Measurements from ENCODE around the gene RTL10.

RTL10 gene

DNA sequence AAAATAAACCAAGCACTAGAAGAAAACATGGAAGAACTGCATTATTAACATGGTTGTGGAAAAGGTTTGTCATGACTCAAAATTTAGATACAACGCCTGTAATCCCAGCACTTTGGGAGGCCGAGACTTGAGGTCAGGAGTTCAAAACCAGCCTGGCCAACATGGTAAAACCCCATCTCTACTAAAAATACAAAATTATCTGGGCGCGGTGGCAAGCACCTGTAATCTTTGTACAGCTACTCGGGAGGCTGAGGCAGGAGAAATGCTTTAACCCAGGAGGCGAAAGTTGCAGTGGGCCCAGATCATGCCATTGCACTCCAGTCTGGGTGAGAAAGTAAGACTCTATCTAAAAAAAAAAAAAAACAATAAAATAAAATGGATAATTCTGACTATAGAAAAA, 23.7 kb downstream of the RTL10 start:
- peaks cover 3% of the 10 kb centered on the region; the same call in 1 of the 2 replicates for H3K4me1 ChIP-seq (ENCODE audit: low read length)
- H4K20me1 ChIP-seq (ENCODE audit: insufficient read depth, low read length): no peaks in the 10 kb centered on the region
- H3K36me3 ChIP-seq (replicated peaks; ENCODE audit: insufficient read depth, low read length): no peaks in the 10 kb centered on the region
- H3K9ac ChIP-seq (ENCODE audit: low read length): no peak overlapping the region
- TF ChIP-seq EZH2phosphoT487 (IDR thresholded peaks at IDR 0.05; ENCODE audit: low read length): no peak
- no peak for TF ChIP-seq EZH2 (optimal IDR thresholded peaks at IDR 0.05; ENCODE audit: low read depth, low read length)
- TF ChIP-seq, protein P1, sequence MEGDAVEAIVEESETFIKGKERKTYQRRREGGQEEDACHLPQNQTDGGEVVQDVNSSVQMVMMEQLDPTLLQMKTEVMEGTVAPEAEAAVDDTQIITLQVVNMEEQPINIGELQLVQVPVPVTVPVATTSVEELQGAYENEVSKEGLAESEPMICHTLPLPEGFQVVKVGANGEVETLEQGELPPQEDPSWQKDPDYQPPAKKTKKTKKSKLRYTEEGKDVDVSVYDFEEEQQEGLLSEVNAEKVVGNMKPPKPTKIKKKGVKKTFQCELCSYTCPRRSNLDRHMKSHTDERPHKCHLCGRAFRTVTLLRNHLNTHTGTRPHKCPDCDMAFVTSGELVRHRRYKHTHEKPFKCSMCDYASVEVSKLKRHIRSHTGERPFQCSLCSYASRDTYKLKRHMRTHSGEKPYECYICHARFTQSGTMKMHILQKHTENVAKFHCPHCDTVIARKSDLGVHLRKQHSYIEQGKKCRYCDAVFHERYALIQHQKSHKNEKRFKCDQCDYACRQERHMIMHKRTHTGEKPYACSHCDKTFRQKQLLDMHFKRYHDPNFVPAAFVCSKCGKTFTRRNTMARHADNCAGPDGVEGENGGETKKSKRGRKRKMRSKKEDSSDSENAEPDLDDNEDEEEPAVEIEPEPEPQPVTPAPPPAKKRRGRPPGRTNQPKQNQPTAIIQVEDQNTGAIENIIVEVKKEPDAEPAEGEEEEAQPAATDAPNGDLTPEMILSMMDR (IDR thresholded peaks at IDR 0.05; ENCODE audit: low read length): no peak
- H3K9me3 ChIP-seq (replicated peaks; ENCODE audit: insufficient read depth, low read length): no peaks in the 10 kb centered on the region
- H3K27me3 ChIP-seq (replicated peaks; ENCODE audit: insufficient read depth, low read length): no peaks in the 10 kb centered on the region
- no peak overlapping the region for H3K4me2 ChIP-seq (ENCODE audit: low read depth, low read length)
- no peak overlapping the region for H3K27ac ChIP-seq (ENCODE audit: low read length)
- H3K9me2 ChIP-seq (replicated peaks; ENCODE audit: insufficient read depth, low read length): no peaks in the 10 kb centered on the region
- DNase-seq: no peak
- no peaks in the 10 kb centered on the region for H3F3A ChIP-seq (ENCODE audit: insufficient read depth, low read length)
- no peak overlapping the region for H3K4me3 ChIP-seq (ENCODE audit: low read length)
- no peak overlapping the region for H2AFZ ChIP-seq (ENCODE audit: low read length)
- peaks cover 5% of the 10 kb centered on the region; the same call in 1 of the 2 replicates for H3K79me2 ChIP-seq (ENCODE audit: low read length)

DNA sequence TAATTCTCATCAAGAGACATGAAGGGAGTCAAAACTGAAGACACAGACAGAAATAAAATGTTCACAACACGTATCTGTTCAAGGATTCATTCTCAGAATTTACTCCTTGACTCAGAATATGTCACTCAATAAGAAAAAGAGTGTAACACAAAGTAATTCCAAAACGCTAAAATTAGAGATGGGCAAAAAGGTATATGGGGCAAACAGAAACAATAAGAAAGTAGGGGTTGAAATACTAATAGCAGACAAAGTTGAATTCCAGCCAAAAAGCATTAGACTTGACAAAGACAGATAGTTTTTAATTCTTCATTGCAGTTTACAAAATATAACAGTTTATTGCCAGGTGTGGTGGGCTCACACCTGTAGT, 26.7 kb downstream of the RTL10 start:
- Histone ChIP-seq H3K9me3 (replicated peaks; ENCODE audit: insufficient read depth, low read length) (no peaks in the 10 kb centered on the region), H3K27ac (ENCODE audit: low read length) (no peak overlapping the region), H3K79me2 (ENCODE audit: low read length) (peaks cover 11% of the 10 kb centered on the region; the same call in 1 of the 2 replicates), H3K9me2 (replicated peaks; ENCODE audit: insufficient read depth, low read length) (no peaks in the 10 kb centered on the region), H3K4me1 (ENCODE audit: low read length) (no peaks in the 10 kb centered on the region), H3K4me3 (ENCODE audit: low read length) (no peak overlapping the region), H3K9ac (ENCODE audit: low read length) (no peak overlapping the region), H3F3A (ENCODE audit: insufficient read depth, low read length) (no peaks in the 10 kb centered on the region), H2AFZ (ENCODE audit: low read length) (no peak overlapping the region), H3K36me3 (replicated peaks; ENCODE audit: insufficient read depth, low read length) (no peaks in the 10 kb centered on the region), H4K20me1 (ENCODE audit: insufficient read depth, low read length) (no peaks in the 10 kb centered on the region), H3K27me3 (replicated peaks; ENCODE audit: insufficient read depth, low read length) (no peaks in the 10 kb centered on the region), H3K4me2 (ENCODE audit: low read depth, low read length) (no peak overlapping the region)
- TF ChIP-seq EZH2phosphoT487 (IDR thresholded peaks at IDR 0.05; ENCODE audit: low read length) (no peak), EZH2 (optimal IDR thresholded peaks at IDR 0.05; ENCODE audit: low read depth, low read length) (no peak)
- TF ChIP-seq, protein P1 (IDR thresholded peaks at IDR 0.05; ENCODE audit: low read length): no peak
- no peak for DNase-seq

DNA sequence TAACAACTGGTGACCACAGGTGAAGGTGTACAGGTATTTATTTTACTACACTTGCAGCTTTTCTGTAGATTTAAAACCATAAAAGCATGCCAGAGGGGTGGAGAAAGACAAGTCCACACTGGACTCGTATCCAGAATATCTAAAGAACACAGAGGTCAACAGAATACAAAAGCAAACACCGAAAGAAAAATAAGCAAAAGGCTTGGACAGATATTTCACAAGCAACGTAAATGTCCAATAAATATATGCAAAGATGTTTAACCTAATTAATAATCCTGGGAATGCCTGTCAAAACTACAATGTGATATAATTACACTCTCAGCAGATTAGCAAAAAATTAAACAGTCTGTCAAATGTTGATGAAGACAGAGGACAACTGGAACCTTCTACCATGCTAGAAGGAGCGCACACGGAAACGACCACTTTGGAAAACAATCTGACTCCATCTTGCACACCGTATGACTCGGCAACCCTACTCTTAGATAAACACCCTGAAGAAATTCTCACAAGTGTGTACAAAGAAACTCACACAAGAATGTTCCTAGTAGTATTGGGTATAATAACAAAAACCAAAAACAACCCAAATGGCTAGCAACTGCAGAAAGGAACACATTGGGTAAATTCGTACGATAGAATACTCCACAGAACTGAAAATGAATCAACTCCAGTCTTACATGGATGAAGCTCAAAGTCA, 27.2 kb downstream of the RTL10 start:
- TF ChIP-seq, protein P1 (IDR thresholded peaks at IDR 0.05; ENCODE audit: low read length): no peak
- peaks cover 11% of the 10 kb centered on the region; the same call in 1 of the 2 replicates for H3K79me2 ChIP-seq (ENCODE audit: low read length)
- DNase-seq: no peak
- H3K4me2 ChIP-seq (ENCODE audit: low read depth, low read length): no peak overlapping the region
- no peak overlapping the region for H3K4me3 ChIP-seq (ENCODE audit: low read length)
- no peaks in the 10 kb centered on the region for H3K9me2 ChIP-seq (replicated peaks; ENCODE audit: insufficient read depth, low read length)
- H2AFZ ChIP-seq (ENCODE audit: low read length): no peak overlapping the region
- no peak overlapping the region for H3K9ac ChIP-seq (ENCODE audit: low read length)
- H3K27ac ChIP-seq (ENCODE audit: low read length): no peak overlapping the region
- H3K27me3 ChIP-seq (replicated peaks; ENCODE audit: insufficient read depth, low read length): no peaks in the 10 kb centered on the region
- H3K9me3 ChIP-seq (replicated peaks; ENCODE audit: insufficient read depth, low read length): no peaks in the 10 kb centered on the region
- H3K4me1 ChIP-seq (ENCODE audit: low read length): no peaks in the 10 kb centered on the region
- H3F3A ChIP-seq (ENCODE audit: insufficient read depth, low read length): no peaks in the 10 kb centered on the region
- H3K36me3 ChIP-seq (replicated peaks; ENCODE audit: insufficient read depth, low read length): no peaks in the 10 kb centered on the region
- H4K20me1 ChIP-seq (ENCODE audit: insufficient read depth, low read length): no peaks in the 10 kb centered on the region

All from MM.1S (cell line).